CD4-positive, alpha-beta T cell treated with Interleukin-21 for 1 hour (primary cell): ENCODE measurements around the gene TLCD3A.
"Not testable (repeated sequence)": the region's sequence is repeated elsewhere in the genome, so short reads cannot be mapped to it uniquely, and the experiment has no call there.

Experiments used
- DNase-seq: peaks from one replicate; pipeline ENCODE4 v3.0.0-alpha.2; 2020

Gene TLCD3A

GRCh38 chr17:732067-732901 is at the start of gene TLCD3A:
TLCD3A (plus strand) TSS chr17:732596; CDS start chr17:732648, 52 bp downstream.
- peak; percentile 57 for DNase-seq

GRCh38 chr17:683040-683439 is 49.4 kb upstream of the TLCD3A start:
- no peak for DNase-seq

GRCh38 chr17:683499-684254 is 48.7 kb upstream of the TLCD3A start:
- DNase-seq = no peak

GRCh38 chr17:685006-685405 is 47.4 kb upstream of the TLCD3A start:
- no peak for DNase-seq

GRCh38 chr17:688100-688989 is 44.1 kb upstream of the TLCD3A start:
- peak; percentile 17 for DNase-seq

- DNase-seq = no peak
These were observed 42.7 kb upstream of the TLCD3A start for GRCh38 chr17:689556-690275.

- no peak for DNase-seq
These were observed 42.0 kb upstream of the TLCD3A start for GRCh38 chr17:690361-690760.

- DNase-seq = no peak
These were observed 41.0 kb upstream of the TLCD3A start for GRCh38 chr17:691423-691822.

- DNase-seq = no peak
These were observed 40.3 kb upstream of the TLCD3A start for GRCh38 chr17:692116-692515.

GRCh38 chr17:693791-694638 is 38.4 kb upstream of the TLCD3A start:
- no peak for DNase-seq

GRCh38 chr17:696369-696768 is 36.0 kb upstream of the TLCD3A start:
- DNase-seq = no peak

- DNase-seq = no peak
These were observed 34.7 kb upstream of the TLCD3A start for GRCh38 chr17:697682-698081.

GRCh38 chr17:698096-698495 is 34.3 kb upstream of the TLCD3A start:
- not testable (repeated sequence) for DNase-seq

- DNase-seq = no peak
These were observed 33.1 kb upstream of the TLCD3A start for GRCh38 chr17:699345-699744.

- DNase-seq = peak; percentile 67
These were observed 31.8 kb upstream of the TLCD3A start for GRCh38 chr17:700504-701094.

GRCh38 chr17:703081-703875 is 29.1 kb upstream of the TLCD3A start:
- DNase-seq = no peak

GRCh38 chr17:704111-704864 is 28.1 kb upstream of the TLCD3A start:
- DNase-seq = no peak

GRCh38 chr17:705011-705410 is 27.4 kb upstream of the TLCD3A start:
- no peak for DNase-seq

GRCh38 chr17:705863-706262 is 26.5 kb upstream of the TLCD3A start:
- DNase-seq = no peak
